Right kidney (tissue), 1 donor: ENCODE results near the gene PLCL2.
"Not testable (repeated sequence)": the region's sequence is repeated elsewhere in the genome, so short reads cannot be mapped to it uniquely, and the experiment has no call there.

Experiments
- DNase-seq: peaks from one replicate; pipeline ENCODE4 v3.0.0-alpha.2; 2016

PLCL2 gene

GRCh38 chr3:17076940-17077605, 192.3 kb downstream of the PLCL2 start:
- DNase-seq = no peak

GRCh38 chr3:17077606-17078005, 192.9 kb downstream of the PLCL2 start:
- DNase-seq = no peak

DNA sequence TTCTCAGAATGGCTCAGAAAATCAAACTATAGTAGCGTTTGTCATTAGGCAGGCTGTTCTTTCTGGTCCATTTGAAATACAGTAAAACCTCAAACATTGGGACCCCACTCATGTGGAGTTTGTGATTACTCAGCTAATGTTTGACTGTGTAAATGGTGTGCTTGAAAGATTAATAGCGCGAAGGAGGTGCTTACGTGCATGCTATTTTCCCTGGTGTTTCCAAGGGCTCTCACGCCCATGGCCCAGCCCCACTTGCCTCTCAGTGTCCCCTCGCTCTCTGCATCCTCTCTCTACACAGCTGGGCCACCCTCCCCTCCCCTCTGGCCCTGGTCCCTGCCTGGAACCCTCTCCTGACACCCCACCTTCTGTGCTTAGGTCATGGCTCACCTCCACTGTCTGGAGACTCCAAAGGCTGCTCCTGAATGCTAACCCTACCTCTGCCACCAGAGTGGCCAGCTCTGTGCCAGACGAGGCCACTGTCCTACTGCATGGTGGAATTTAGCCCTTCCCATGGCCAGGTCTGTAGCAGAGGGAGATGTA, 194.2 kb downstream of the PLCL2 start:
- DNase-seq = no peak

- DNase-seq = no peak
Measured at GRCh38 chr3:17079933-17080332, 195.2 kb downstream of the PLCL2 start.

GRCh38 chr3:17081520-17081919, 196.8 kb downstream of the PLCL2 start:
- no peak for DNase-seq

DNA sequence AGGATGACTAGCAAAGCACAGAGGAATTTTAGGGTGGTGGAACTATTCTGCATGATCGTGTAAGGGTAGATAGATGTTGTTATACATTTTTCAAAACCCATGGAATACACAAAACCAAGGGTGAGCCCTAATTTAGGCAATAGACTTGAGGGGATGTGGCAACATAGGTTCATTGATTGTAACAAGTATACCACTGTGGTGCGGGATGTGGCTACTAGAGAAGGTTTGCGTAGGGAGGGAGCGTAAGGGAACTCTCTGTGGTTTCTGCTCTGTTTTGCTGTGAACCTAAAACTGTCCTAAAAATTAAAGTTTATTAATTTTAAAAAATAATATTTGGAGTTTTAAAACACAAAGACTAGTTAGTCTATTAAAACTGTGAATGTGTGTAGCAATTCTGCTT, 202.8 kb downstream of the PLCL2 start:
- no peak for DNase-seq

DNA sequence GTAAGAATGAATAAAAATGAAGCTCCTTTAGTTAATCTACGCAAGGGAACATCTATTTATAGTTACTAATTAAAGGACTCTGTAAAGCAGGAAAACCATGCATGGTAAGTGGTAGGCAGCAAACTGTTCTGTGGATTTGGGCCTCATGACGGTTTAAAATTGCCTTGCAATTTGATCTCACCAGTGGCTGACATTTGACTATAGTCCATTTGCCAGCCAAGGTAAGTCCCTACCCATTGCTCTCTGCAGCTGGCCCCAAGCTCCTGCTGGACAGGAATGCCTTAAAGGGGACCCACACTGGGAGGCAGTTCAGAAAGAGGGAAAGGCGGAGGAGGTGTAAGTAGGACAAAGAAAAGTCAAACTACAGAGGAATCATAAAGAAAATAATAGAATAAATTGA, 203.3 kb downstream of the PLCL2 start:
- no peak for DNase-seq

- DNase-seq = no peak
Measured at GRCh38 chr3:17088602-17089313, 204.0 kb downstream of the PLCL2 start.

GRCh38 chr3:17089314-17089700, 204.6 kb downstream of the PLCL2 start:
- no peak for DNase-seq

GRCh38 chr3:17090280-17090983, 205.7 kb downstream of the PLCL2 start:
- no peak for DNase-seq

GRCh38 chr3:17091910-17092582, 207.3 kb downstream of the PLCL2 start:
- no peak for DNase-seq

- no peak for DNase-seq
Measured at GRCh38 chr3:17092583-17092933, 207.8 kb downstream of the PLCL2 start.

GRCh38 chr3:17094551-17094950, 209.8 kb downstream of the PLCL2 start:
- DNase-seq = no peak

DNA sequence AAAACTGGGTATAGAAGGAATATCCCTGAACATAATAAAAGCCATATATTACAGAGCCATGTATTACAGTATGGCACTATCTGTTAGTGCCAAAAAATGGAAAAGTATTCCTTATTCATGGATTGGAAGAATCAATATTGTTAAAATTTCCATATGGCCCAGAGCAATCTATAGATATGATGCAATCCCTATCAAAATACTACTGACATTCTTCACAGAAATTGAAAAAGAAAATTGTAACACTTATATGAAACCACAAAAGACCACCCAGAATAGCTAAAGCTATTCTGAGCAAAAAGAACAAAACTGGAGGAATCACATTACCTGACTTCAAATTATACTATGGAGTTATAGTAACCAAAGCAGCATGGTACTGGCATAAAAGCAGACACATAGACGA, 218.8 kb downstream of the PLCL2 start:
- no peak for DNase-seq

DNA sequence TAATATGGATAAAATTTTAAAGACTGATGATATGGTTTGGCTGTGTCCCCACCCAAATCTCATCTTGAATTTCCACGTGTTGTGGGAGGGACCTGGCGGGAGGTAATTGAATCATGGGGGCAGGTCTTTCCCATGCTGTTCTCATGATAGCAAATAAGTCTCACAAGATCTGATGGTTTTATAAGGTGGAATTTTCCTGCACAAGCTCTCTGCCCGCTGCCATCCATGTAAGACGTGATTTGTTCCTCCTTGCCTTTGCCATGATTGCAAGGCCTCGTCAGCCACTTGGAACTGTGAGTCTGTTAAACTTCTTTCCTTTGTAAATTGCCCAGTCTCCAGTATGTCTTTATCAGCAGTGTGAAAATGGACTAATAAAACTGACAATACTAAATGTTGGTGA, 222.0 kb downstream of the PLCL2 start:
- DNase-seq = not testable (repeated sequence)

DNA sequence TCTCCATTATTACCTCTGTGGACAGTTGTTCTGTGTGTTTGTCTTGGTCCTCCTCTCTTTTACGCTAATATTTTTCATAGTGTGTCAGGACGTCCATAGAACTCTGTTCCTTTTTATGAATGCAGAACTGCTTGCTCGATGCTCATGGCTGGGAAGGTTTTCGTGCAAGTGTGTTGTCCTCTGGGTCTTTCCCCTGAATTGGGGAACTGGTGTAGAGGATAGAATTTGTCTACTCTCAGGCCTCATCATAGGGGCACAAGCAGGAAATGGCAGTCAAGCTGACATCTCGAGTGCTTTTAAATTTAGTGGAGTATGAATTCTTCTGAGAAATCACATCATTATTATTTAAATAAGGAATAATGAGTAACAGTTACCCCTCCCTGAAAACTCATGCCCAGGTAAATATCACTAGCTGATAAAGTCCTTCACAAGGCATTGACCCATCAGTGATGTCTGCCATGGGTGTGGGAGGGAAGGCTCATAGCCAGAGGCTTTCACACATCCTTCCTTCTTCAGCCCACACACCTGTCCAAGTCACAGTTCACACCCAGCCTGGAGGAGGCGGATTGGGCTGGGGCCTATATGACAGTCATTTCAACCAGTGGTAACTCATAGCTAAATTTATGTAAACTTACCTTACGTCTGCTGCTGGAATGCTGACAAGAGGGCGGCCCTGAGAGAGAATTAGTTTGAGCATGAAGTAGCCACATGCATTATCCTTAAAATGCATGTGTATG, 226.1 kb downstream of the PLCL2 start:
- no peak for DNase-seq

DNA sequence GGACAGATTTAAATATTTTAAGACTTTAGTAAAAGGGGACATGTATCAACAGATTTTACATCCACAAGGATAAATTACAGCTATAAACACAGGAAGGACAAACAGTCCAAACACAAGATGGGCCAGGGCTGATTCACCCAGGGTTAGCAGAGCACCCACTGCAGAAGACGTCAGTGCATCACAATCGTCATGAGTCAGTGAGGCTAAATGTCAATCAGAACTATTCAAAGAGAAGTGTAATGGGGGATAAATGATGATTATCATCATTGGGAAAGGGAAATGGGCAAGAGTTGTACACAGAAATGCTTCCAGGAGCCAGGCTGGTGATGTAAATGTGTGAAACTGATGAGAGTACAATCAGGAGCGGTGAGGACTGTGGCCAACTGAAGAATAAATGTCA, 226.8 kb downstream of the PLCL2 start:
- no peak for DNase-seq

DNA sequence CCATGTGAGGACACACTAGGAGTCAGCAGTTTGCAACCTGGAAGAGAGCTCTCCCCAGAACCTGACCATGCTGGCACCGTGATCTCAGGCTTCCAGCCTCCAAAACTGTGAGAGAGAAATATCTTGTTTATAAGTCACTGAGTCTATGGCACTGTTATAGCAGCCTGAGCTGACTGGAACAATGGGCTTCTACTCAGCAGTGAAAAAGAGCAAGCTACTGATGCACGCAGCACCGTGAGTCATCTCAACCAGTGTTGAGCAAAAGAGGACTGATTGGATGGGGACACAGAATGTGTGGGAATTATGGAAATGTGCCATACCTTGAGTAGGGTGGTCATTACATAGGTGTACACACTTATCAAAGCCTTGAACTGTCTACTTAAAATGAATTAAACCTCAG, 230.4 kb downstream of the PLCL2 start:
- no peak for DNase-seq

DNA sequence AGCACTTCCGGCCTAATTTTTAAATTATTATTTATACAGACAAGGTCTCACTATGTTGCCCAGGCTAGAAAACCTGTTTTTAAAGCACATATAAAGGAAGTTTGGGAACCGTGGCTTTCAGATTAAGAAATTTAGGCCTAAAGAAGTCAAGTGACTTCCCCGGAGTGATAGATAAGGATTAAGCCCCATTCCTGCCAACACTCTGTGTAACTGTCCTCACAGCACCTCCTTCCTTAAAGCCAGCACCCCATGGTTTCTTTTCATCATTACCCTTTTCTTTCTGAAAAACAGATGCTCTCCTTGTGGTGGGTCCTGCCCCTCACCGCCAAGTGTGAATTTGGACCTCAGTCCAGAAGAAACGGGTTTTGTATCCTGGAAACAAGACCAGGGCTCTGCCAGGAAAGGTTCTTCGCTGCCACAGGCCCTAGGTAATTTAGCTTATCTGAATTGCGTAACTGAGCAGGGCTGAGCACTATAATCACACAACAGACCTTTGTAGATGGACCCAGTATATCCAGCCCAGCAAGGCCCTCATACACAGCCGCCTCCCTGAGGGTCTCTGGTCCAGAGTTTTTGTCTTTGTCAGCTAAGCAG, 231.3 kb downstream of the PLCL2 start:
- no peak for DNase-seq

GRCh38 chr3:17118771-17119170, 234.0 kb downstream of the PLCL2 start:
- DNase-seq = no peak

GRCh38 chr3:17119201-17120072, 234.7 kb downstream of the PLCL2 start:
- DNase-seq = no peak
